Thymus (tissue), 11 donors: Measurements from ENCODE around the gene UBE3D. TPM values are rescaled to one million over a fixed set of nuclear protein-coding genes. Genes with fewer than 3 reads are reported as not detected.

Experiments
- DNase-seq, 9 donors: peaks; one replicate each; pipeline ENCODE4 v3.0.0-alpha.2; 2013; ENCODE audit warnings: low spot score in 9 of 9, low read depth in 6 of 9, missing footprints in 1 of 9
- H3K27ac ChIP-seq, 2 donors: one replicate each; pipeline ENCODE4 v1.5.1; 2013; ENCODE audit warnings: control low read depth in 1 of 2, low read depth in 1 of 2, low read length in 1 of 2, mild to moderate bottlenecking in 1 of 2, moderate library complexity in 1 of 2
- H3K27me3 ChIP-seq, 2 donors: one replicate each; pipeline ENCODE4 v1.5.1; 2013; ENCODE audit warnings: low read length in 1 of 2; ENCODE audit not compliant: control insufficient read depth in 2 of 2, insufficient read depth in 1 of 2
- H3K36me3 ChIP-seq, 2 donors: one replicate each; pipeline ENCODE4 v1.5.1; 2013; ENCODE audit warnings: low read length in 1 of 2, mild to moderate bottlenecking in 1 of 2, moderate library complexity in 1 of 2; ENCODE audit not compliant: control insufficient read depth in 2 of 2, insufficient read depth in 2 of 2
- H3K4me1 ChIP-seq, 2 donors: one replicate each; pipeline ENCODE4 v1.5.1; 2013; ENCODE audit warnings: low read length in 2 of 2; ENCODE audit not compliant: control insufficient read depth in 2 of 2, insufficient read depth in 2 of 2
- H3K4me3 ChIP-seq, 2 donors: one replicate each; pipeline ENCODE4 v1.5.1; 2013; ENCODE audit warnings: low read length in 2 of 2, control low read depth in 1 of 2, mild to moderate bottlenecking in 1 of 2
- H3K9me3 ChIP-seq, 2 donors: one replicate each; pipeline ENCODE4 v1.5.1; 2013; ENCODE audit warnings: low read length in 1 of 2, mild to moderate bottlenecking in 1 of 2; ENCODE audit not compliant: control insufficient read depth in 2 of 2, insufficient read depth in 1 of 2
- WGBS: extraction: QIAGEN DNeasy Blood & Tissue Kit; methylation state at CpG from one replicate; pipeline ENCODE4 v1.1.7; 2013; 5-methylcytosine and 5-hydroxymethylcytosine counted together
- polyA plus RNA-seq: library from polyadenylated mRNA; stranded (reverse); fragments of 200-250 nt; gene quantifications from one replicate; pipeline ENCODE4 v1.2.3, GENCODE V29; 2013
- total RNA-seq: library from RNA; stranded (reverse); fragments of 120-200 nt; gene quantifications from one replicate; pipeline ENCODE4 v1.2.4, GENCODE V29; 2013
- donor health status: healthy.

Gene UBE3D
- total and polyA plus RNA-seq, 2 donors: 7.0 to 8.2 TPM

DNA sequence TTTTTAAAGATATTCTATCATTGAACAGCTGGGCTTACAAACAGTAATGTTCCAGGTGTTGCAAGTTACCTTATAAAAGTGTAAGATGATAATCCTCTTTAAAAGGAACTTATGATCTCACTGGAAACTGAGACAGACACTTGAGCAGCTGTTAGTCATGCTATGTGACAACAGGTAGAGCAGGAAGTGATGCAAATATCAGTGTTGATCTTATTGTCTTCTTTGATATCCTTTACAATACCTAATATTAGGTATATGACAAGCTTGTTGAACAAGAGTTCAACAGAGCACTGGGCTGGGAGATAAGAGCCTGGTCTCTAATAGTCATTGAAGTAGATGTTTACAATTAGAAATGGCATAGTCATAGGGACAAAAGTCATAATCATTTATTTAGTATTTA lies 150.0 kb downstream of the UBE3D start:
- Histone ChIP-seq H3K27ac (no peak overlapping the region), H3K36me3 (no peaks in the 10 kb centered on the region), H3K27me3 (no peaks in the 10 kb centered on the region), H3K9me3 (no peaks in the 10 kb centered on the region), H3K4me3 (no peak overlapping the region), H3K4me1 (no peaks in the 10 kb centered on the region)
- DNase-seq: no peak

DNA sequence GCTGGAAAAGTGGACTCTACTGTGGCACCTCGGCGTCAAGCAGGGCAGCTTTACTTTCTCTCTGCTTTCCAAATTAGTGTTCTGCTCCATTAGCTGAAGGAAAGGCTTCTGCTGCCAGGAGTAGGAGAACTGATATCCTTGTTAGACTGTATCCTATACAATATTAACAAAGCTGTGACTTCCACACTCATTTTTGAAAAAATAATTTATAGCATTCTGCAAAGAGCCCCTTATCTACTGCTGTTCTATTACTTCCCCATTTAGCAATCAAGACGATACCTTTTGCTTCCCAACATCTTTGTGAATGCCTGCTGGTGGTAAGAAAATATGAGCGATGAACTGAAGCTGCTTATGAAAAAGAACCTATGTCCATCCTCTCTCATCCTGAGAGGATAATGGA lies 151.1 kb downstream of the UBE3D start:
- Histone ChIP-seq H3K27ac (no peak overlapping the region), H3K9me3 (no peaks in the 10 kb centered on the region), H3K36me3 (no peaks in the 10 kb centered on the region), H3K4me1 (no peaks in the 10 kb centered on the region), H3K4me3 (no peak overlapping the region), H3K27me3 (no peaks in the 10 kb centered on the region)
- WGBS: 90% methylated on average over 4 of the region's 4 CpGs
- no peak for DNase-seq

DNA sequence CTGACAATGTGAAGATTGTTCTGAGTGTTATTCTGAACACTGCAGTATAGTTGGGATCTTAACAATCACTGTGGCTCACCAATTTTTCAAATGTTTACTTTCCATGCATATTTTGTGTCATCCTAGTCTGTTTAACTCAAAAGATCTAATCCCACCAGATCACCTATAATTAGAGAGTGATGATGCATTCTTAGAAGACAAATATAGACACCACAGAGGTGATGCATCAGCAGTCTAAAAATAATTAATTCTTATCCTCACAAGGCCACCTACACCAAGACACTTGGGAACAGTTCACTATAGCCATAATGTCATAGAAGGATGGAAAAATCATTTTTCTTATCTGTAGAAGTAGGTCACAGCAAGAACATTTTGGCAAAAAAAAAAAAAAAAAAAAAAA lies 154.8 kb downstream of the UBE3D start:
- no peak overlapping the region for H3K4me3 ChIP-seq
- DNase-seq: no peak

DNA sequence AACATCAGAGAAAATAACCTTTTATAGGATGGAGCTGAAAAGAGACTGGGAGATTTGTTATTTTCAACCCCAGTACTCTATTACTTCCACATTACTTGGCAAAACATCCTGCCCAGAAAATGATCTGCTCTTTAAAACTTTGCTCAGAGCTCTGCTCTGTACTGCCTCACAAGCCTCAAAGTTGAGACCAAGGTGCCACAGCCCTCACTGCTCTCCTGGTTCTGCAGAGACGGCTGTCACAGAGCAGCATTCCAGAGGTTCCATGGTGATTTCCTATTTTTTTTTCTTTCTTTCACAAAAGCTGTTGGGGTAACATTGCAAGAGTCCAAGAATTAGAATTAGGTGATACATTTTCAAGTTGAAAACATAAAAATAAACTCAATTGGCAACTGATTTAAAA lies 155.2 kb downstream of the UBE3D start:
- H3K27ac ChIP-seq: no peak overlapping the region
- WGBS: 95% methylated on average over 1 of the region's 1 CpG
- H3K4me1 ChIP-seq: no peaks in the 10 kb centered on the region

More for the DNA sequence above, 154.8 kb downstream of the UBE3D start:
- Histone ChIP-seq H3K27me3 (no peaks in the 10 kb centered on the region), H3K9me3 (no peaks in the 10 kb centered on the region), H3K4me1 (no peaks in the 10 kb centered on the region), H3K27ac (no peak overlapping the region), H3K36me3 (no peaks in the 10 kb centered on the region)

DNA sequence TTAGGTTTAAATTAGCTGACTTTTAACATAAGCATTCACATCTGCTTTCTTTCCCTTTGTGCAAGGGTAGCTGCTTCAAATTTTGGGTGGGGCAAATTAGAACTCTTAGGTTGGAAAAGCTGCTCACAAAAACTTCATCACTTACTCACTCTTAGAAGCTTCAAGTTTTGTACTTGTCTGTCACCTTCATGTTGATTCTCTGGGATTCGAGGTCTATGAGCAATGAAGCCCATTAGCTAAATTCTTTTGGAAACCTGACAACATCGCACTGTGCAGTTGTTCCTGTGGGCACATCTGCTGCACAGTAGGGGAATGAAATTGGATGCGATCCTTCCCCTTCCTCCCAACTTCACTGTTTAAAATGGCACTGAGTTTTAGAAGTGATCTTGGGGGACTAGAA lies 156.1 kb downstream of the UBE3D start:
- H3K9me3 ChIP-seq: no peaks in the 10 kb centered on the region
- no peaks in the 10 kb centered on the region for H3K36me3 ChIP-seq
- DNase-seq: no peak
- H3K27me3 ChIP-seq: no peaks in the 10 kb centered on the region
- WGBS: 98% methylated on average over 3 of the region's 3 CpGs
- H3K4me3 ChIP-seq: no peak overlapping the region
- no peak overlapping the region for H3K27ac ChIP-seq
- no peaks in the 10 kb centered on the region for H3K4me1 ChIP-seq

More for the DNA sequence above, 155.2 kb downstream of the UBE3D start:
- Histone ChIP-seq H3K9me3 (no peaks in the 10 kb centered on the region), H3K4me3 (no peak overlapping the region), H3K36me3 (no peaks in the 10 kb centered on the region), H3K27me3 (no peaks in the 10 kb centered on the region)
- no peak for DNase-seq

DNA sequence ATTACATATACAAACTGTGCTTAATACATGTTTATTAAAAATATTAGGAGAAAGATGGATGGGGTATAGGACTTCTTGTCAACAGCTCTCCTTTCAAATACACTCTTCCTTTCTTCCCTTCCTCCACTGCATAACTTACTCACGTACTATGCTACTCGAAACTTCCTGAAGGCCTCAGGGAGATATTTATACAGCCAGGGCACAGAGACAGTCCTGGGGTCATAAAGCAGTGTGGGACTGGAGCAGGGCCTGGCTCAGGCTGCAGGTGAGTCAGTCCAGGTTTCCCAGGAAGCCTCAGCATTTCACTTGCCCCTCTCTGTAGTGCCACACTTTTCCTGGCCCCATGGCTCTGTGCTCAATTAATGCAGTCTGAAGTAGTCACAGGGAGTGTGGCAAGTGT lies 157.0 kb downstream of the UBE3D start:
- Histone ChIP-seq H3K4me3 (no peak overlapping the region), H3K27ac (no peak overlapping the region), H3K27me3 (no peaks in the 10 kb centered on the region), H3K9me3 (no peaks in the 10 kb centered on the region), H3K36me3 (no peaks in the 10 kb centered on the region), H3K4me1 (no peaks in the 10 kb centered on the region)
- DNase-seq: no peak
- 97% methylated on average over 2 of the region's 2 CpGs for WGBS

DNA sequence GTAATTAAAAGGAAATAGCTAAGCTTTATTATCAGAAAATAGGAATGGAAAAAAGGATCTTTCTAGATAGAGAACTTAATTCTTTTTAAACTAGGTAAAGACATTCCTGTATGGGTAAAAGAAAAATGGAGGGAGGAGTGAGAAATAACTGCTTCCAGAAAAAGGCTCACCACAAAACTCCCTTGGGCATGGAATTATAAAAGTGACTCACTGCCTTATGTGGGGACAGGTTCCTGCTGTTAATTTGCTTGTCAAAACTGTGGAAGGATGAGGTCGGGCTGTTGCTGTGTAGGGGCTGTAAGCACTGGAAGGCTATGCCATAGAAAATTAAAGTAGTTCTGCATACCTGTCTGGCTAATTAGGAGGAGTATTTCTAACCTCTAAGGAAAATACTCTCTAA lies 158.7 kb downstream of the UBE3D start:
- Histone ChIP-seq H3K9me3 (no peaks in the 10 kb centered on the region), H3K4me1 (no peaks in the 10 kb centered on the region), H3K27me3 (no peaks in the 10 kb centered on the region), H3K27ac (no peak overlapping the region), H3K36me3 (no peaks in the 10 kb centered on the region), H3K4me3 (no peak overlapping the region)
- DNase-seq: no peak
- WGBS: 64% methylated on average over 1 of the region's 1 CpG

DNA sequence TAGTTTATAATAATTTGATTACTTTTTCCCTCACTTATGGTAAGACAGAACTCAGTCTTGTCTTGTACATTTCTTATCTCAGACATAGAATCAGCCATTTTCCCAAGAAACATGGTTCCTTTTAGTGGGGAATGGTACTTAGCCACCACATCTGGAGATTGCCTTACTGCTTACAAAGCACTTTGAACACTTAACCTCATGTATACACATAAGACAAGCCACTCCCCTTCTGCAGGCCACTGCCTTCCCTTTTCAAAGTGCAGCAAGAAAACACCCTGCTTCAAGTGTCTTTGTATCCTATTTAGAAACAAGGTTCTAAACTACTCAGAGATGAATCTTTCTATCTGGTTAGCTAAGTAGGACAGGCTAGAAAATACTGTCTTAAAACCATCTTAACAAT lies 159.2 kb downstream of the UBE3D start:
- no peaks in the 10 kb centered on the region for H3K9me3 ChIP-seq
- H3K27ac ChIP-seq: no peak overlapping the region
- H3K4me3 ChIP-seq: no peak overlapping the region
- DNase-seq: no peak
- H3K4me1 ChIP-seq: no peaks in the 10 kb centered on the region
- H3K36me3 ChIP-seq: no peaks in the 10 kb centered on the region
- H3K27me3 ChIP-seq: no peaks in the 10 kb centered on the region

DNA sequence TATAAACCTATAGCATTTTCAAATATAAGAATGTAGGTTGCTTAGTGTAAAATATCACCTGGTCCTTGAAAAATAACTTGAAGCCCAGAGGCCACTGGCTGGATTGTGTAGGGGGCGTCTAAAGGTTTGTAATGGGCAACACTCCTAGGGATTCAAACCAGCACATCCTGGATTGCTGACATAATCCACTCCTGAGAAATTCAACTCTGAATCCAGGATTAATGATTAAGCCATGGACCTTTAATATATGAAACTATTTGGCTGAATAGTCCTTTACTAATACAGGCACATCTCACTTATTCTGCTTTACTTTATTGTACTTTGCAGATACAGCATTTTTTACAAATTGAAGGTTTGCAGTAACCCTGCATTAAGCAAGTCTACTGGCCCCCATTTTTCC lies 160.8 kb downstream of the UBE3D start:
- DNase-seq: no peak
- Histone ChIP-seq H3K27me3 (no peaks in the 10 kb centered on the region), H3K4me1 (no peaks in the 10 kb centered on the region), H3K9me3 (no peaks in the 10 kb centered on the region), H3K4me3 (no peak overlapping the region), H3K27ac (no peak overlapping the region), H3K36me3 (no peaks in the 10 kb centered on the region)
- WGBS: 100% methylated on average over 1 of the region's 1 CpG

DNA sequence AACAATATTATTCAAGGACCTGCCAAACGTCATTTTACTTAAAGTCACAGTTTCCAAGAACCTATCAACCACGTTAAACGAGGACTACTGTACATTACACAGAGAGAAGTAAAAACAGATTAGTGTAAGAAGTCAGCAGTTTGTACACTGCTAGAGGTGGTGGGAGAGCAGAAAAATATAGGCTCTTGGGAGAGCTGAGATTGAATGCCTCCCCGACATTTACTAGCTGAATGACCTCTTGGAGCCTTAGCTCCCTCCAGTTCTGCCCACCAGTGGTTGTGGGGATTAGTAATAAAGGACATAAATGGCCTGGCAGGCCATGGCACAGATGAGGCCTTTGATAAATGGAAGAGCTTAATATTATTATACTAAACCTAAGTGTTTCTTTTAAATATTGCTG lies 161.4 kb downstream of the UBE3D start:
- H3K36me3 ChIP-seq: no peaks in the 10 kb centered on the region
- H3K27ac ChIP-seq: no peak overlapping the region
- no peaks in the 10 kb centered on the region for H3K9me3 ChIP-seq
- 93% methylated on average over 4 of the region's 4 CpGs for WGBS
- H3K27me3 ChIP-seq: no peaks in the 10 kb centered on the region
- H3K4me3 ChIP-seq: no peak overlapping the region
- no peak for DNase-seq
- H3K4me1 ChIP-seq: no peaks in the 10 kb centered on the region
